ENCODE data around the gene CSPG4.
"Not testable (repeated sequence)": the region's sequence is repeated elsewhere in the genome, so short reads cannot be mapped to it uniquely, and the experiment has no call there.

CSPG4 gene

DNA sequence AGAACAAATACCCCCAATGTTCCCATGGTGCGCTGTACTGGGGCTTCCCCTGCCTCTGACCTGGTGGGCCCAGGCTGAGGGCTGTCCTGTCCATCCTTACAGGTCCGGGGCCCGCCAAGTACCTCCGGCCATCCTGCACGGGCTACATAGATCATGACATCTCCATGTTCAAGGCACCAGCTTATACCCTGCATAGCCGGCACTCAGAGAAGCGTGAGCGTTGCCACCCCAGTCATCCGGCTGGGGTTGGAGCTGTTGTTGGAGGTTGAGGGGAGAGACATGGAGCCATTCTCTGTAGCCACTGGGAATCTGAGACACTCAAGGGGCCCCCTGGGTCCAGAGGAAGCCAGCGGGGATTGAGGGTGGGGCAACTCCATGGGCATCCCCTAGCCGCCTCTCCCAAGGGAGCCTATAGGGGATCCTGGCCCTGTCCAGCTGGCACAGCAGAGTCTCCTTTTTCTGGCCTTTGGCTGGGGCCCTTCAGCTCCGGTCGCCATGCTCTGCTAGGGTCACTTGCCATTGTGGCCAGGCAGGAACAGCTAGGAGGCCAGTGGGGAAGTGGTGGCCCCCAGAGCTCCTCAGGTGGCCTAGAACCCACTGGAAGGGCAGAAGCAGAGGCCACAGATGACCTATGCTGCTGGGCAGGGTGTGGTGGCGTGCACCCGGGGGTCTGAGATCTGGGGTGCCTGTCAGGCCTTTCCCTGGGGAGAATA lies 12.5 kb upstream of the CSPG4 start:
- FAIRE-seq, result no peak

DNA sequence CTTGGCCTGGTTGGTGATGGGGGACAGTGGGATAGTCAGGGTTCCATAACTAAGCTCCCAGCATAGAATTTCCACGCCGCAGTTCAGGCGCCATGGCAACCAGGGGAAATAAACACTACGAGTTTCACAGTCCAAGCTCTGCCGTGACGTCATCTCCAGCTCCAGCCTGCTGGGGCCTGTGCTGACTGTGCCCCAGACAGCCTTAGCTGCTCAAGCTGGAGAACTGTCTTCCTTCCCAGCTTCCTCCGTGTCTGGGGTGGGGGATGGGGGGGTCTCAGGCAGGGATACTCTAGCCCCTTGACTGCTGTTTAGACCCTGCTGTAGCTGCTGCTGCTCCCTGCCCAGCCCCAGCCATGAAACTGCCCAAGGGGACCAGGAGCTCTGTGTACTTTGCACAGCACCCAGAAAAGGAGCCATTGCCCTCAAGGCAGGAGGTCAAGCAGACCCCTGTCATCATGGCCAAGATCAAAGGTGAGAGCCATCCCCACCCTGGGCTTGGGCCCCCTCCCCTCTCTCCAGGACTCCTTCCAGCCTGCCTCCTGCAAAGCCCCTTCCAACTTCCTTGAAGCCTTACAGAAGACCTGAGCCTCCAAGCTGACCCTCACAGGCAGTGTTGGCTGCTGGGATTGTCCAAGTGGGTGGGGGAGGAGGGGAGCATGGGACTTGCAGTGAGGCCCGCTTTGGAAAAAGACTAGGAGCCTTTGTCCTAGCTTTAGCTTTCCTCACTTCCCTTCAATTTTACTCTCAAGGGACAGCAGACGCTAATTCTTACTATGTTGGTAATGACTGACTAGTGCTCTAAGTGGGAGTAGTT lies 11.4 kb upstream of the CSPG4 start:
- FAIRE-seq, result no peak

DNA sequence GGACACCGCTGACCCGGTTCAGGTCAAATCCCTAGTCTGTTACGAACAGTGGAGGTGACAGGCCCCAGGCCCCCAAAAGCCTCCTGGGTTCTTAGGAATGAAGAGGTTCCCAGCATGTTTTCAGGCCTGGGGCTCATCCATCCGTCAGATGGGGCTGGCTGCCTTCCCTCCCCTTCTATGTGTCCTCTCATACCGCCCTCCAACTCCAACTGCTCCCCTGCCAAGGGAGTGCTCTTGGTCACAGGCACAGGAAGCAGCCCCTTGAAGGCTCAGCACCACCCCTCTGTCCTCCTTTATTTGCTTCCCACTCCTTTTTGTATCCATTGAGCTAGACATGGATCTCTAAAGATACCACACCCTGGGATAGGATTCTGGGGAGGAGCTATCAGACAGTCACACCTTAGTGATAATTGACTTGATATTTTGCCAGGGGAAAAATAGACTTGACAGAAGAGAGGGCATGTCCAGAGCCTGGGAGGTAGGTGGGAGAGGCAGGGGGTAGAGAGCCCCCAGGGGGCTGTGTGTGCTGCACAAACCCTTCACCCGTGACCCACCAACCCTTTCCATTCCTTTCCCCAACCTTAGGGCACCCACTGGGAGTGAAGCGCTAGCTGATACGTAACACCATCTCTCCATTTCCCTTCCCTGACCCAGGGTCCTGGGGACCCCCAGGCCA lies 10.7 kb upstream of the CSPG4 start:
- FAIRE-seq, result no peak

GRCh38 chr15:75721923-75722870 lies 9.5 kb upstream of the CSPG4 start:
- FAIRE-seq, result no peak

GRCh38 chr15:75721480-75721922 lies 8.9 kb upstream of the CSPG4 start:
- FAIRE-seq, result no peak

DNA sequence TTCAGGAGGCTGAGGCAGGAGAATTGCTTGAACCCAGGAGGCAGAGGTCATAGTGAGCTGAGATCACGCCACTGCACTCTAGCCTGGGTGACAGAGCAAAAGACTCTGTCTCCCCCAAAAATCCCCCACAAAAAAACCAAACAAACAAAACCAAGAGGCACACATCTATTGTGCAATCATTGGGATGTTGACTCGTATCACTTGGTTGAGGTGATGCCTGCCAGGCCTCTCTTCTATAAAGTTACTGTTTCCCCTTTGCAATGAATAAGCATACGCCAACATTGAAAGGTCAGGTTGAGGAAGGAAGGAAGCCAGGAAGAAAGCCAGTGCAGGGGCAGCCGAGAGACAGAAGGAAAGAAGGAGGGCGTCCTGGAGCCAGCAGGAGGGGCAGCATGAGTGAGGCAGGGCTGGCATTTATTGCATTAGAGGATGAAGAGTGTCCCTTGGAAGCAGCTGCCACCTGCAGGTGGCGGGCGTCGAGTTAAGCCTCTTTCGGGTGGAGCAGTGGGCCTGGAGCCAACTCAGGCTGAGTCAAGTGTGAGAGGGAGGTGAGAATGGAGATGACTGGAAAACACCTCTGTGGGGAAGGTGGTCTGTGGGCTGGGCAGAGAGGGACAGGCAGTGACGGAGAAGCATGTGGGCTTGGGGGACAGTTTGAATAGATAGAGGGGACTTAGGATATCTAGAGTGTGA lies 8.3 kb upstream of the CSPG4 start:
- FAIRE-seq, result no peak

- FAIRE-seq, result no peak
Measured at GRCh38 chr15:75720297-75720696, 7.6 kb upstream of the CSPG4 start.

- FAIRE-seq, result no peak
Measured at GRCh38 chr15:75718328-75718727, 5.7 kb upstream of the CSPG4 start.

- not testable (repeated sequence) for FAIRE-seq
Measured at GRCh38 chr15:75717001-75717400, 4.4 kb upstream of the CSPG4 start.

- FAIRE-seq, result not testable (repeated sequence)
Measured at GRCh38 chr15:75716249-75716950, 3.8 kb upstream of the CSPG4 start.

GRCh38 chr15:75715312-75715832 lies 2.7 kb upstream of the CSPG4 start:
- not testable (repeated sequence) for FAIRE-seq

GRCh38 chr15:75714195-75714594 lies 1.5 kb upstream of the CSPG4 start:
- FAIRE-seq, result no peak

- no peak for FAIRE-seq
Measured at GRCh38 chr15:75713338-75713895, 769 bp upstream of the CSPG4 start.

- FAIRE-seq, result not testable (repeated sequence)
Measured at GRCh38 chr15:75711495-75711894, 1.2 kb downstream of the CSPG4 start.

- FAIRE-seq, result not testable (repeated sequence)
Measured at GRCh38 chr15:75710874-75711273, 1.8 kb downstream of the CSPG4 start.

GRCh38 chr15:75709458-75709857 lies 3.2 kb downstream of the CSPG4 start:
- not testable (repeated sequence) for FAIRE-seq

GRCh38 chr15:75706682-75706954 lies 6.0 kb downstream of the CSPG4 start:
- no peak for FAIRE-seq

- FAIRE-seq, result no peak
Measured at GRCh38 chr15:75705854-75706681, 6.6 kb downstream of the CSPG4 start.

- FAIRE-seq, result not testable (repeated sequence)
Measured at GRCh38 chr15:75705375-75705774, 7.3 kb downstream of the CSPG4 start.

DNA sequence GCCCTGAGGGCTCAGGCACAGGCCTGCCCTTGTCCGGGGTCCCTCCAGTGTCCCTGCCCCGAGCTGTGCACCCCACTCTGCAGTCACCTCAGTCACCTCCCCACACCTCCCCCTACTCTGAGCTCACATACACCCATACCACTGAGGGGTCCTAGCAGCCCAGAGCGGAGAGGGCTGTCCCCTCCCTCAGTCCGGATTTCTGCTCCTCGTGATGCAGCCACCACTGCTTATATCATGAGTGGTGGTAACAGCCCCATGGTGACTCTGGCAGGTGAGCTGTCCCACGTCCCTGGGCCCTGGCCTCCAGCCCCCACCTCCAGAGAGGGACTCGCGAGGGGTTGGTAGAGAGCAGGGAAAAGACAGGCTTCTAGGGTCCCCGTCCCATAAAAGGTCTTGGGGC lies 8.0 kb downstream of the CSPG4 start:
- FAIRE-seq, result no peak
